HG02610 (cell line): ENCODE results near the gene AZGP1.
A peak's percentile ranks its signal among the peaks of the same experiment; 100 is the strongest.
"Not testable (repeated sequence)": the region's sequence is repeated elsewhere in the genome, so short reads cannot be mapped to it uniquely, and the experiment has no call there.

Source experiments
- ATAC-seq: cut with Tn5 transposase; IDR thresholded peaks from one replicate; pipeline ENCODE4 v1.9.1; 2021; ENCODE audit warnings: mild to moderate bottlenecking, moderate library complexity; ENCODE audit not compliant: unreplicated experiment

Gene AZGP1

GRCh38 chr7:99997545-99998137 is 21.8 kb upstream of the AZGP1 start:
- ATAC-seq, result peak; percentile 62

GRCh38 chr7:99996755-99997544 is 21.1 kb upstream of the AZGP1 start:
- no peak for ATAC-seq

- ATAC-seq, result no peak
These were observed 19.0 kb upstream of the AZGP1 start for GRCh38 chr7:99994819-99995218.

GRCh38 chr7:99992330-99993038 is 16.7 kb upstream of the AZGP1 start:
- no peak for ATAC-seq

- ATAC-seq, result not testable (repeated sequence)
These were observed 15.7 kb upstream of the AZGP1 start for GRCh38 chr7:99991543-99991942.

- ATAC-seq, result no peak
These were observed 14.6 kb upstream of the AZGP1 start for GRCh38 chr7:99990460-99990852.

- no peak for ATAC-seq
These were observed 12.0 kb upstream of the AZGP1 start for GRCh38 chr7:99987846-99988245.

- not testable (repeated sequence) for ATAC-seq
These were observed 11.5 kb upstream of the AZGP1 start for GRCh38 chr7:99987306-99987705.

- ATAC-seq, result no peak
These were observed 8.8 kb upstream of the AZGP1 start for GRCh38 chr7:99984593-99984992.

GRCh38 chr7:99981066-99981465 is 5.2 kb upstream of the AZGP1 start:
- not testable (repeated sequence) for ATAC-seq

- not testable (repeated sequence) for ATAC-seq
These were observed 4.6 kb upstream of the AZGP1 start for GRCh38 chr7:99980448-99980872.

GRCh38 chr7:99979814-99980225 is 4.0 kb upstream of the AZGP1 start:
- ATAC-seq, result not testable (repeated sequence)

- ATAC-seq, result no peak
These were observed 795 bp upstream of the AZGP1 start for GRCh38 chr7:99976626-99977025.

- ATAC-seq, result no peak
These were observed 1.1 kb downstream of the AZGP1 start for GRCh38 chr7:99974681-99975080.

- not testable (repeated sequence) for ATAC-seq
These were observed 2.0 kb downstream of the AZGP1 start for GRCh38 chr7:99973817-99974216.

- ATAC-seq, result no peak
These were observed 4.6 kb downstream of the AZGP1 start for GRCh38 chr7:99971242-99971641.

- not testable (repeated sequence) for ATAC-seq
These were observed 6.0 kb downstream of the AZGP1 start for GRCh38 chr7:99969813-99970212.

GRCh38 chr7:99969298-99969697 is 6.5 kb downstream of the AZGP1 start:
- no peak for ATAC-seq

- no peak for ATAC-seq
These were observed 17.1 kb downstream of the AZGP1 start for GRCh38 chr7:99958564-99959227.

- no peak for ATAC-seq
These were observed 20.6 kb downstream of the AZGP1 start for GRCh38 chr7:99955247-99955646.

GRCh38 chr7:99954643-99955042 is 21.2 kb downstream of the AZGP1 start:
- ATAC-seq, result not testable (repeated sequence)
